SK-N-MC (cell line): Measurements from ENCODE around the gene SMIM26.

Experiments
- EZH2 ChIP-seq: fragments of 200-600 bp; sonication (generic); IDR thresholded peaks from one replicate; pipeline ENCODE4 v1.6.1; 2017; ENCODE audit warnings: antibody characterized with exemption
- POLR2AphosphoS5 ChIP-seq: IDR thresholded peaks from 2 replicates; pipeline ENCODE4 v1.6.1; 2012; ENCODE audit warnings: mild to moderate bottlenecking, low read depth, low read length, borderline replicate concordance

DNA sequence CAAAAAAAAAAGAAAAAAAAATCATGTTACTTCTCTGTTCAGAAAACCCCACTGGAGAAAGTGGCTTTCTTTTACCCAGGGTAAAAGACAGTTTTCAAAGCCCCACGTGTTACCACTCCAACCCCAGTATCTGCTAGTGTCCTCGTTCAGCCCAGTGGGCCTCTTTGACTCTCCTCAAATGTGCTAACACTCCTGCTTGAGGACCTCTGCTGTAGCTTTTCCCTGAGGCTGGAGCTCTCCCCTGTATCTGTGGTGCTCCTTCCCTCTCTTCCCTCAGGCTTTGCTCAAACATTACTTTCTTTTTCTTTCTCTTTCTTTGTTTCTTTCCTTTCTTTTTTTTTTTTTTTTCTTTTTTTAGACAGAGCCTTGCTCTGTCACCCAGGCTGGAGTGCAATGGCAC, 44.2 kb upstream of the SMIM26 start:
- TF ChIP-seq EZH2: no peak
- TF ChIP-seq POLR2AphosphoS5: no peak
